Breast epithelium (tissue), 4 donors: ENCODE data around the gene NPBWR2. TPM values are rescaled to one million over a fixed set of nuclear protein-coding genes. Genes with fewer than 3 reads are reported as not detected.

ENCODE experiments used
- DNase-seq, 2 donors: peaks; one replicate each; pipeline ENCODE4 v3.0.0-alpha.2; 2019; ENCODE audit warnings: low spot score in 2 of 2
- H3K27ac ChIP-seq, 2 donors: fragments of 200-600 bp; sonication (generic) in 1 of 2; one replicate each; pipeline ENCODE4 v1.5.1; 2016 to 2019; ENCODE audit warnings: mild to moderate bottlenecking in 1 of 2
- H3K27me3 ChIP-seq, 2 donors: fragments of 200-600 bp; sonication (generic) in 1 of 2; one replicate each; pipeline versions ENCODE4 v1.5.1 to v1.6.0; 2017 to 2019; ENCODE audit warnings: control low read depth in 1 of 2, mild to moderate bottlenecking in 1 of 2
- H3K36me3 ChIP-seq: fragments of 200-600 bp; one replicate; pipeline ENCODE4 v1.5.1; 2019
- H3K4me1 ChIP-seq, 2 donors: fragments of 200-600 bp; sonication (generic); one replicate each; pipeline ENCODE4 v1.5.1; 2016 to 2019; ENCODE audit warnings: control low read depth in 1 of 2
- H3K4me3 ChIP-seq, 3 donors: fragments of 200-600 bp; sonication (generic); 1 replicate in 2 of 3; 2 replicates in 1 of 3; pipeline ENCODE4 v1.5.1; 2016 to 2019; ENCODE audit warnings: mild to moderate bottlenecking in 3 of 3, moderate library complexity in 2 of 3
- H3K9me3 ChIP-seq, 2 donors: fragments of 200-600 bp; sonication (generic) in 1 of 2; one replicate each; pipeline ENCODE4 v1.5.1; 2016 to 2019; ENCODE audit warnings: control low read depth in 1 of 2
- POLR2A ChIP-seq: fragments of 450-650 bp; IDR thresholded peaks from one replicate; pipeline ENCODE4 v1.6.1; 2016; ENCODE audit warnings: antibody characterized with exemption, mild to moderate bottlenecking, moderate library complexity
- POLR2AphosphoS5 ChIP-seq, 3 donors: sonication (generic); formaldehyde crosslinking; IDR thresholded peaks; one replicate each; pipeline ENCODE4 v1.6.1; 2017; ENCODE audit warnings: antibody characterized with exemption in 3 of 3
- intact Hi-C: fragments of 100-400 bp; cut with DNase I; formaldehyde crosslinking; loops from one replicate; pipeline ENCODE4 v1.15.1; 2023; ENCODE audit warnings: low total_unique reads
- total RNA-seq, 3 donors: library from RNA; depleted of rRNA; stranded (reverse); fragments of >200 nt; gene quantifications; one replicate each; pipeline ENCODE4 v1.1.0, GENCODE V29; 2016
- TF ChIP-seq, protein P1 (sequence below), 3 donors: fragments of 450-650 bp; IDR thresholded peaks; one replicate each; pipeline ENCODE4 v1.5.1; 2016 to 2017; ENCODE audit warnings: antibody characterized with exemption in 3 of 3, mild to moderate bottlenecking in 3 of 3, moderate library complexity in 3 of 3

Gene NPBWR2
- total RNA-seq, 3 donors from 2014 or later, result not detected

DNA sequence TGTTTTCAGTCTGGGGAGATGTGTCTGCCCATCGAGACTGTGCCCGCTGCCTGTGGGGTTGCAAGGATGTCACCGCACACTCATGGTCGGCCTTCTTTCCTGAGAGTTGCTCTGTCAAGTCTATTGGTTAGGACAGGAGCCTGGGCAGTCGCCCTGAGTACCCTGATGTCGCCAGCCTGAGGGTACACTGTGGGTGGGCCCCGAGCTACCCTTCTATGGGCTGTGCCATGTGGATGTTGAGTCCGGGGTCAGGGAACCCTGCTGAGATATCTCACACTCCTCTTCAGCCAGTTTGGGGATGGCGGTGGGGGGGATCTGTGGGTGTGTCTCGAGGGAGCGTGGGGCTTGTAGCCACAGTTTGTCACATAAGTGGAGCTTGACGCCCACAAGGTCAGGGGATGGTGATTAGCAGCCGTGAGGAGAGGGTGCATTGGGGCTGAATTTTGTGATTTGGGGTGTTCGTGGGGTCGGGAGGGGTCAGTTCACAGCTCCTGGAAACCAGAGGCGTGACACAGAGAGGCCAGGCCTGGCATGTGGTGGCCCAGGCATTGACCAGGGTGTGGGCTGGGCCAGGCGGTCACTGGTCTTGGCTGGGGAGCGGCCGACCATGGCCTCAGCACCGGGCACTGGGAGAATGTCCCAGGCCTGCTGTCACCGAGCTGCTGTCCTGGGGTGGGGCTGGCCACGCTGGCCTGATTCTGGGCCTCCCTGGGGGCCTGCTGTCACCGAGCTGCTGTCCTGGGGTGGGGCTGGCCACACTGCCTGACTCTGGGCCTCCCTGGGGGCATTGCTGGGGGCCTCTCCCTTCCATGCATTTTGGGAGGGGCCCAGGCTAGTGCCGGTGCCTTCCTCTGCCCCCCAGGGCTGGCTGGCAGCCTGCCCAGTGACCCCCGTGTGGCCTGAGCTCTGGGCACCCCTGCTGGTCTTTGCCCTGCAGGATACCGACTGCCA, 1.6 kb upstream of the NPBWR2 start:
- Histone ChIP-seq H3K9me3 (no peaks in the 10 kb centered on the region), H3K27me3 (peaks cover 0 to 6% of the 10 kb centered on the region in 2 donors), H3K36me3 (no peaks in the 10 kb centered on the region), H3K4me3 (no peak overlapping the region), H3K4me1 (no peaks in the 10 kb centered on the region), H3K27ac (no peak overlapping the region)
- peak in 1 of 2 donors; percentile 16 for DNase-seq
- intact Hi-C loops, result no loop called here
- TF ChIP-seq, protein P1, sequence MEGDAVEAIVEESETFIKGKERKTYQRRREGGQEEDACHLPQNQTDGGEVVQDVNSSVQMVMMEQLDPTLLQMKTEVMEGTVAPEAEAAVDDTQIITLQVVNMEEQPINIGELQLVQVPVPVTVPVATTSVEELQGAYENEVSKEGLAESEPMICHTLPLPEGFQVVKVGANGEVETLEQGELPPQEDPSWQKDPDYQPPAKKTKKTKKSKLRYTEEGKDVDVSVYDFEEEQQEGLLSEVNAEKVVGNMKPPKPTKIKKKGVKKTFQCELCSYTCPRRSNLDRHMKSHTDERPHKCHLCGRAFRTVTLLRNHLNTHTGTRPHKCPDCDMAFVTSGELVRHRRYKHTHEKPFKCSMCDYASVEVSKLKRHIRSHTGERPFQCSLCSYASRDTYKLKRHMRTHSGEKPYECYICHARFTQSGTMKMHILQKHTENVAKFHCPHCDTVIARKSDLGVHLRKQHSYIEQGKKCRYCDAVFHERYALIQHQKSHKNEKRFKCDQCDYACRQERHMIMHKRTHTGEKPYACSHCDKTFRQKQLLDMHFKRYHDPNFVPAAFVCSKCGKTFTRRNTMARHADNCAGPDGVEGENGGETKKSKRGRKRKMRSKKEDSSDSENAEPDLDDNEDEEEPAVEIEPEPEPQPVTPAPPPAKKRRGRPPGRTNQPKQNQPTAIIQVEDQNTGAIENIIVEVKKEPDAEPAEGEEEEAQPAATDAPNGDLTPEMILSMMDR (IDR thresholded peaks at IDR 0.05), result no peak
- no peak for TF ChIP-seq POLR2AphosphoS5 (IDR thresholded peaks at IDR 0.05)
- no peak for TF ChIP-seq POLR2A

GRCh38 chr20:64107736-64108457, 532 bp upstream of the NPBWR2 start:
- no peak overlapping the region for H3K27ac ChIP-seq
- H3K27me3 ChIP-seq, result peaks cover 0 to 16% of the 10 kb centered on the region in 2 donors
- H3K9me3 ChIP-seq, result no peaks in the 10 kb centered on the region
- H3K4me1 ChIP-seq, result no peaks in the 10 kb centered on the region
- no peaks in the 10 kb centered on the region for H3K36me3 ChIP-seq
- no peak overlapping the region for H3K4me3 ChIP-seq
- no peak for TF ChIP-seq POLR2AphosphoS5 (IDR thresholded peaks at IDR 0.05)
- TF ChIP-seq, protein P1 (IDR thresholded peaks at IDR 0.05), result no peak
- no peak for TF ChIP-seq POLR2A
- intact Hi-C loops, result no loop called here
- DNase-seq, result no peak

DNA sequence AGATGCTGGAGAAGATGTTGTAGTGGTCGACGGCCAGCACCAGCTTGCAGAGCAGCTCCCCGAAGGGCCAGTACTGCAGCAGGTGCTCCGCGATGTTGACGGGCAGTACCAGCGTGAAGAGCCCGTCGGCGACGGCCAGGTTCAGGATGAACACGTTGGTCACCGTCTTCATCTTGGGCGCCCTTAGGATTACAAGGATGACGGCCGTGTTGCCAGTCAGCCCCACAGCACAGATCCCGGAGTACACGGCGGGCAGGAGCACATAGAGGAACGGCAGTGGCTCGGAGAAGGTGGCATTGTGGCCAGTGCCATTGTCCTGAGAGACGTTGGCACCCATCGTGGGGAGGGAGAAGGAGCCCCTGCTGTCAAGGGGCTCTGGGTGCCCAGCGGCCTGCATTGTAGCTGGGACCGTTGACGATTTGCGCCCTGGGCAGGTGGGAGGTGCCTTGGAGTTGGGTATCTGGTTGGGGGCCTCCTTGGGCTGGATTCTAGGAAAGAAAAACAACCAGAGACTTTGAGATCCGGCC, 867 bp downstream of the NPBWR2 start:
- intact Hi-C loops, result no loop called here
- TF ChIP-seq, protein P1 (IDR thresholded peaks at IDR 0.05), result no peak
- TF ChIP-seq POLR2AphosphoS5 (IDR thresholded peaks at IDR 0.05), result no peak
- no peak for TF ChIP-seq POLR2A
- no peaks in the 10 kb centered on the region for H3K36me3 ChIP-seq

DNA sequence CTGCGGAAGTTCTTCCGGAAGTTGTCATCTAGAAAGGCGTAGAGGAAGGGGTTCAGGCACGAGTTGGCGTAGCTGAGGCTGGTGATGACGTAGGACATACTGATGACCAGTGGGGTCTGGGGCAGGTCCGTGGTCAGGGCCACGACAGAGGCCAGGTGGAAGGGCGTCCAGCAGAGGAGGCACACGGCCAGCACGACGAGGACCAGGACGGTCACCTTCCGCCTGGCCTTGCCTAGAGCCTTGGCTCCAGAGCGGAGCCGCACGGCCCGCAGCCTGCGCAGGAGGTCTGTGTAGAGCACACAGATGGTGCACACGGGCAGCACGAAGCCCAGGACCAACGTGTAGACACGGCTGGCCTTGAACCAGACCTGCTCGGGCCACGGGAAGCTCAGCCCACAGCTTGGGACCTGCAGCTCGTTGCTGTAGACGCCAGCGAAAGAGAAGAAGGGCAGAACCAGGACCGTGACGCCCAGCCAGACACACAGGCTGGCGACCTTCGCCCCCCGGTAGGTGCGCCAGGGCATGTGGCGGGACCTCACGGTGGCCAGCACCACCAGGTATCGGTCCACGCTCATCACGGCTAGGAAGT, 1.4 kb downstream of the NPBWR2 start:
- Histone ChIP-seq H3K27me3 (peaks cover 5 to 33% of the 10 kb centered on the region in 2 donors), H3K4me3 (no peak overlapping the region), H3K9me3 (no peaks in the 10 kb centered on the region), H3K36me3 (no peaks in the 10 kb centered on the region), H3K4me1 (no peaks in the 10 kb centered on the region), H3K27ac (no peak overlapping the region)
- no peak for DNase-seq
- TF ChIP-seq, protein P1 (IDR thresholded peaks at IDR 0.05), result no peak
- no peak for TF ChIP-seq POLR2A
- no peak for TF ChIP-seq POLR2AphosphoS5 (IDR thresholded peaks at IDR 0.05)
- intact Hi-C loops, result no loop called here

More for the DNA sequence above, 867 bp downstream of the NPBWR2 start:
- Histone ChIP-seq H3K4me3 (no peak overlapping the region), H3K27ac (no peak overlapping the region), H3K27me3 (peaks cover 5 to 30% of the 10 kb centered on the region in 2 donors), H3K4me1 (no peaks in the 10 kb centered on the region), H3K9me3 (no peaks in the 10 kb centered on the region)
- DNase-seq, result no peak
